Caco-2 (cell line): Measurements from ENCODE around the gene FNDC3B. TPM values are rescaled to one million over a fixed set of nuclear protein-coding genes. Genes with fewer than 3 reads are reported as not detected.

Source experiments
- BruUV-seq: library from RNA; stranded (reverse); fragments of 400-500 nt; replicated peaks from 2 replicates; lab custom pipeline; 2021; lab: Mats Ljungman, UMichigan
- CTCF ChIA-PET: fragments of 300-600 bp; sonication (Branson Sonifier 250); formaldehyde crosslinking; loops from one replicate; lab custom pipeline; 2022; ENCODE audit warnings: antibody characterized with exemption; lab: Charles Lee
- POLR2A ChIA-PET: fragments of 300-600 bp; sonication (Branson Sonifier 250); formaldehyde crosslinking; loops from one replicate; lab custom pipeline; 2022; ENCODE audit warnings: antibody characterized with exemption; lab: Charles Lee
- DNase-seq, 2 experiments: peaks; one replicate each; pipeline versions ENCODE4 v3.0.0 to v3.0.0-alpha.2; 2020 to 2022
- H3K27me3 ChIP-seq: replicated peaks from 2 replicates; pipeline ENCODE4 v1.6.0; 2011; ENCODE audit warnings: low read length; ENCODE audit not compliant: control insufficient read depth, insufficient read depth
- H3K36me3 ChIP-seq: 2 replicates; pipeline ENCODE4 v1.5.1; 2011; ENCODE audit warnings: low read length; ENCODE audit not compliant: control insufficient read depth, insufficient read depth
- H3K4me1 ChIP-seq: fragments of 250-450 bp; sonication (Bioruptor Pico); 2 replicates; pipeline ENCODE4 v1.5.1; 2020; ENCODE audit warnings: mild to moderate bottlenecking
- H3K4me3 ChIP-seq: 2 replicates; pipeline ENCODE4 v1.5.1; 2011; ENCODE audit warnings: low read depth, mild to moderate bottlenecking, control low read depth, low read length
- H3K9me3 ChIP-seq: fragments of 250-450 bp; sonication (Bioruptor Pico); 2 replicates; pipeline ENCODE4 v1.5.1; 2020; ENCODE audit warnings: mild to moderate bottlenecking, moderate library complexity
- H3K27ac Mint-ChIP-seq: one replicate; pipeline ENCODE4 v1.8.0; 2022; ENCODE audit warnings: mixed read lengths; ENCODE audit not compliant: unreplicated experiment
- H3K27me3 Mint-ChIP-seq: one replicate; pipeline ENCODE4 v1.8.0; 2022; ENCODE audit warnings: mixed read lengths; ENCODE audit not compliant: insufficient read depth, unreplicated experiment
- H3K36me3 Mint-ChIP-seq: one replicate; pipeline ENCODE4 v1.8.0; 2022; ENCODE audit warnings: mild to moderate bottlenecking, mixed read lengths; ENCODE audit not compliant: insufficient read depth, unreplicated experiment
- H3K4me1 Mint-ChIP-seq: one replicate; pipeline ENCODE4 v1.8.0; 2022; ENCODE audit warnings: low read depth, mixed read lengths; ENCODE audit not compliant: unreplicated experiment
- H3K4me3 Mint-ChIP-seq: one replicate; pipeline ENCODE4 v1.8.0; 2022; ENCODE audit warnings: mild to moderate bottlenecking, moderate library complexity, mixed read lengths; ENCODE audit not compliant: unreplicated experiment
- H3K9me3 Mint-ChIP-seq: one replicate; pipeline ENCODE4 v1.8.0; 2022; ENCODE audit warnings: mixed read lengths; ENCODE audit not compliant: unreplicated experiment
- intact Hi-C: fragments of 100-400 bp; cut with micrococcal nuclease; formaldehyde crosslinking; loops from one replicate; pipeline ENCODE4 v1.10.0; 2022; ENCODE audit not compliant: unreplicated experiment
- total RNA-seq: library from RNA; stranded (reverse); gene quantifications from 2 replicates; pipeline ENCODE4 v1.2.3, GENCODE V29; 2022
- TF ChIP-seq, protein P1 (sequence below), 2 experiments: fragments of 200-600 bp in 1 of 2; IDR thresholded peaks; 1 replicate in 1 of 2; 2 replicates in 1 of 2; pipeline versions ENCODE4 v1.5.1 to v1.8.0; 2011 to 2022; ENCODE audit warnings: antibody characterized with exemption in 1 of 2, control low read depth in 1 of 2, inconsistent platforms in 1 of 2, low read depth in 1 of 2, low read length in 1 of 2, mild to moderate bottlenecking in 1 of 2, moderate library complexity in 1 of 2; ENCODE audit not compliant: insufficient read depth in 1 of 2, severe bottlenecking in 1 of 2, unreplicated experiment in 1 of 2

Gene FNDC3B
- total RNA-seq, 1 experiment from 2014 or later, result 59.8 TPM

DNA sequence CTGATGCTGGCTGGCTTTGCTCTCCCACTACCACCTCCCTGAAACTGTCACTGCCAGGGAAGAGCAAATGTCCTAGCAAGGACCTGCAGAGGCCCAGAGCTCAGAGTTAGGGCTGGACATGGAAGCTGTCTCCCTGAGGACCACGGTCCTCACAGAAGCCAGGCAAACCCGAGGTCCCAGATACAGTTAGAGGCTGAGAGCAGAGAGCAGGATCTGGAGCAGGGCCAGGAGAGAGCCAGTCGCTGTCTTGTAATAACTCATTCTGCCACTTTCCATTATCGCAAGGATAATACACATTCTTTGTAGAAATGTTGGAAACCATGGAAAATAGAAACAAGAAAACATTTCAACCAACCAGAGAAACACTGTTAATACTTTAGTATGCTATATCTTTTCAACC lies 398.8 kb downstream of the FNDC3B start:
- H3K4me1 Mint-ChIP-seq, result no peaks in the 10 kb centered on the region
- H3K4me3 Mint-ChIP-seq, result no peak overlapping the region
- H3K36me3 ChIP-seq, result no peaks in the 10 kb centered on the region
- no peak overlapping the region for H3K4me3 ChIP-seq
- peaks cover 3% of the 10 kb centered on the region for H3K27me3 Mint-ChIP-seq
- ChIA-PET POLR2A (no interaction called here), CTCF (interaction anchor here (0.7 kb wide), 1 partner anchor 15 kb away, joined by 3 read pairs; no protein-coding TSS in a partner anchor)
- no TSS peak for BruUV-seq
- no peaks in the 10 kb centered on the region for H3K4me1 ChIP-seq
- no peaks in the 10 kb centered on the region for H3K9me3 ChIP-seq
- H3K27ac Mint-ChIP-seq, result no peak overlapping the region
- H3K27me3 ChIP-seq, result no peaks in the 10 kb centered on the region
- H3K9me3 Mint-ChIP-seq, result peaks cover 13% of the 10 kb centered on the region
- no peaks in the 10 kb centered on the region for H3K36me3 Mint-ChIP-seq
- TF ChIP-seq, protein P1, sequence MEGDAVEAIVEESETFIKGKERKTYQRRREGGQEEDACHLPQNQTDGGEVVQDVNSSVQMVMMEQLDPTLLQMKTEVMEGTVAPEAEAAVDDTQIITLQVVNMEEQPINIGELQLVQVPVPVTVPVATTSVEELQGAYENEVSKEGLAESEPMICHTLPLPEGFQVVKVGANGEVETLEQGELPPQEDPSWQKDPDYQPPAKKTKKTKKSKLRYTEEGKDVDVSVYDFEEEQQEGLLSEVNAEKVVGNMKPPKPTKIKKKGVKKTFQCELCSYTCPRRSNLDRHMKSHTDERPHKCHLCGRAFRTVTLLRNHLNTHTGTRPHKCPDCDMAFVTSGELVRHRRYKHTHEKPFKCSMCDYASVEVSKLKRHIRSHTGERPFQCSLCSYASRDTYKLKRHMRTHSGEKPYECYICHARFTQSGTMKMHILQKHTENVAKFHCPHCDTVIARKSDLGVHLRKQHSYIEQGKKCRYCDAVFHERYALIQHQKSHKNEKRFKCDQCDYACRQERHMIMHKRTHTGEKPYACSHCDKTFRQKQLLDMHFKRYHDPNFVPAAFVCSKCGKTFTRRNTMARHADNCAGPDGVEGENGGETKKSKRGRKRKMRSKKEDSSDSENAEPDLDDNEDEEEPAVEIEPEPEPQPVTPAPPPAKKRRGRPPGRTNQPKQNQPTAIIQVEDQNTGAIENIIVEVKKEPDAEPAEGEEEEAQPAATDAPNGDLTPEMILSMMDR (IDR thresholded peaks at IDR 0.05; ENCODE audit: insufficient read depth in 1 of 2, low read depth in 1 of 2, low read length in 1 of 2, severe bottlenecking in 1 of 2, unreplicated experiment in 1 of 2), result no peak
- no peak for DNase-seq
- intact Hi-C loops, result no loop called here

DNA sequence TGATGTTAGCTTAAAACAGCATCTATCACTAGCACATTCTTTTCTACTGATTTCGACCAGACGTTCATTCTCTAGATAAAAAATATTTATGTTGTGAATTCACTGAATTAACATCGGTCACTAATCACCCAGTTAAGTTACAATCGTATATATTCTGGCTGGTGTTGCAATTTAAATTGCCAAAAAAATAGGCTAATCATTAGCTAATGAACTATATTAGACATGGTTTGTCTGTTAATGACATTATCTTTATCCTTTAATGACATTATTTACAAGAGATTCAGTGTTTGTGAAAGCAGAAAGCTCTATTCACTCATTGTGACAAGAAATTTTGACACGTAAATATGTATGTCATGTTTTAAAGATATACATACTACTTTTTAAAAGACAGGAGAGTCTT lies 402.2 kb downstream of the FNDC3B start:
- BruUV-seq, result no TSS peak
- intact Hi-C loops, result no loop called here
- H3K9me3 ChIP-seq, result no peaks in the 10 kb centered on the region
- no peaks in the 10 kb centered on the region for H3K27me3 ChIP-seq
- TF ChIP-seq, protein P1 (IDR thresholded peaks at IDR 0.05; ENCODE audit: insufficient read depth in 1 of 2, low read depth in 1 of 2, low read length in 1 of 2, severe bottlenecking in 1 of 2, unreplicated experiment in 1 of 2), result no peak
- Mint-ChIP-seq H3K27me3 (peaks cover 6% of the 10 kb centered on the region), H3K27ac (no peak overlapping the region), H3K9me3 (no peaks in the 10 kb centered on the region), H3K4me3 (no peak overlapping the region), H3K4me1 (no peaks in the 10 kb centered on the region), H3K36me3 (no peaks in the 10 kb centered on the region)
- no peaks in the 10 kb centered on the region for H3K36me3 ChIP-seq
- POLR2A ChIA-PET, result no interaction called here
- H3K4me3 ChIP-seq, result no peak overlapping the region
- CTCF ChIA-PET, result no interaction called here
- no peak for DNase-seq
- no peaks in the 10 kb centered on the region for H3K4me1 ChIP-seq

DNA sequence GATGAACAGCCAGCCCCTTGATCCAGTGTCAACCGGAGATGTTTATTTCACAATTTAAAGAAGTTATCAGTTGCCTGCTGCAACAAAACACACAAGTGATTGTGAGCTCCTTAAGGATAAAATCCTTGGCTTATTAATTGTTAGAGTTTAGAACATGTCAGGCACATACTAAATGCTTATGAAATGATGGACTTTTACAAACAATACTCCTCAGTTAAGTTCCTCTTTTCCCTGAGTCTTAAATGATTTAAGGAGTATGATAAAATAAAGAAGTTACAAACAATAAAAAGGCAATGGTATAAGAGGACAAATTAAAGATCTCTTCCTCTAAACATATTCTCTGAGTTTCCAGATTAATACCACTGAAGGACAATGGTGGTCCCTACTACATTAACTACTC lies 403.2 kb downstream of the FNDC3B start:
- Mint-ChIP-seq H3K4me3 (no peak overlapping the region), H3K4me1 (no peaks in the 10 kb centered on the region), H3K27me3 (peaks cover 10% of the 10 kb centered on the region), H3K36me3 (no peaks in the 10 kb centered on the region), H3K9me3 (no peaks in the 10 kb centered on the region), H3K27ac (no peak overlapping the region)
- TF ChIP-seq, protein P1 (IDR thresholded peaks at IDR 0.05; ENCODE audit: insufficient read depth in 1 of 2, low read depth in 1 of 2, low read length in 1 of 2, severe bottlenecking in 1 of 2, unreplicated experiment in 1 of 2), result no peak
- Histone ChIP-seq H3K9me3 (no peaks in the 10 kb centered on the region), H3K36me3 (no peaks in the 10 kb centered on the region), H3K4me3 (no peak overlapping the region), H3K27me3 (no peaks in the 10 kb centered on the region), H3K4me1 (no peaks in the 10 kb centered on the region)
- ChIA-PET POLR2A (no interaction called here), CTCF (no interaction called here)
- no peak for DNase-seq
- no TSS peak for BruUV-seq
- intact Hi-C loops, result no loop called here
